ENCODE measurements around the gene EMILIN1.

Gene EMILIN1

DNA sequence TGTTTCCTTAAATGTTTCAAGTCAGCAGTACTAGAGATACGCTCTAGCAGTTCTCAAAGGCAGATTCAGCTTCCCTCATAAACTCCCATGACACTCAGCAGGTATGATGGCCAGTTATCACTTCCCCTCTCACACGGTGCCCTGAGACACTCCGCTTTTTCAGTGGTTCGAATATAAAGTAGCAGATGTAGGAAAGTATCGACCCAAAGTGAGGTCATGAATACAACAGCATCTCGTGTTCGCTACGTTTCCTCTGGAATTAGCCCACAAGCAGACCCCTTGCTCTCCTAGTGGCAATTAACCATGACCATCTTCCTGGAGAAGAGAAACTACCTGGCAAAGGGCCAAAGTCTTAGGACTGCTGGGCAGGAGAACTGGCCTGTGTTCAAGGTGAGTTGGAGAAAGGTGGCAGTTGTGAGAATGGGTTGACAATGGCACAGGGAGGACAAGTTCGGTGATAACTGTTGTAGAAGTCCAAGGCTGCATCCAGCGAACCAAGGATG is 36.2 kb upstream of the EMILIN1 start:
- Histone ChIP-seq H3K9ac (ENCODE audit: low read depth, low read length) (no peak overlapping the region), H3K4me1 (ENCODE audit: control insufficient read depth, insufficient read depth, low read length) (no peaks in the 10 kb centered on the region), H3K4me3 (ENCODE audit: low read depth, low read length) (no peak overlapping the region), H3K9me3 (ENCODE audit: control insufficient read depth, insufficient read depth, low read length) (no peaks in the 10 kb centered on the region), H3K27ac (ENCODE audit: low read depth, low read length) (no peak overlapping the region), H3K27me3 (ENCODE audit: control insufficient read depth, insufficient read depth, low read length) (no peaks in the 10 kb centered on the region), H3K36me3 (ENCODE audit: control insufficient read depth, insufficient read depth, low read length) (peaks cover 59% of the 10 kb centered on the region)

DNA sequence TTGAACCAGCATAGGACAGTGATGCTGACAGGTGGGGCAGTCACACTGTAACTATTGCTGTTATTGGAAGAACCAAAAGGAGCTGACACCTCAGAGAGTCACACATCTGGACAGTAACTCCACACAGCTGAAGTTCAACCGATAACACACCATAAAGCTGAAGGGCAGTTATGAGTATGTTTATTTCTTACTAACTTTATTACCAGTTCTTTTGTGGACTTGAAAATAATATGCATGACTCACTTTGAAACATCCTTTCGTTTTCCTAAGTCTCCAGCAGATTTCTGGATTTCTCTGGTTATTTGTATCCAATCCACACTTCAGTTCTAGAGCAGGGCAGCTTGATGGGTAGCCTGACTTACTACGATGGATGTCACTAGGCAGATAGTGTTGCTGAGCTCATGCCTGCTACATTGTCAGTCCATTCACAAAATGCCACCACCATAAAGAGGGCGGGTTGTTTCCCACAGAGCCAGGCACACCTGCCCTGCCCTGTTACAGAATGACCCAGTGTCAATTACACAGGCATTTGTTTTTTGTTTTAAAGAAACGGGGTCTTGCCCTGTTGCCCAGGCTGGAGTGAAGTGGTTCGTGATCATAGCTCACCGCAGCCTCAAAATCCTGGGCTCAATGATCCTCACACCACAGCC is 35.3 kb upstream of the EMILIN1 start:
- H3K27ac ChIP-seq (ENCODE audit: low read depth, low read length): no peak overlapping the region
- peaks cover 50% of the 10 kb centered on the region for H3K36me3 ChIP-seq (ENCODE audit: control insufficient read depth, insufficient read depth, low read length)
- H3K27me3 ChIP-seq (ENCODE audit: control insufficient read depth, insufficient read depth, low read length): no peaks in the 10 kb centered on the region
- no peaks in the 10 kb centered on the region for H3K9me3 ChIP-seq (ENCODE audit: control insufficient read depth, insufficient read depth, low read length)
- no peak overlapping the region for H3K9ac ChIP-seq (ENCODE audit: low read depth, low read length)
- no peak overlapping the region for H3K4me3 ChIP-seq (ENCODE audit: low read depth, low read length)
- no peaks in the 10 kb centered on the region for H3K4me1 ChIP-seq (ENCODE audit: control insufficient read depth, insufficient read depth, low read length)

GRCh38 chr2:27049422-27050280 is 28.8 kb upstream of the EMILIN1 start:
- H3K4me3 ChIP-seq (ENCODE audit: low read depth, low read length): peak overlapping the region; percentile 82
- H3K9ac ChIP-seq (ENCODE audit: low read depth, low read length): peak overlapping the region; percentile 58
- H3K36me3 ChIP-seq (ENCODE audit: control insufficient read depth, insufficient read depth, low read length): peaks cover 16% of the 10 kb centered on the region
- peaks cover 4% of the 10 kb centered on the region; the same call in 1 of the 2 replicates for H3K4me1 ChIP-seq (ENCODE audit: control insufficient read depth, insufficient read depth, low read length)
- peak overlapping the region; percentile 79 for H3K27ac ChIP-seq (ENCODE audit: low read depth, low read length)
- no peaks in the 10 kb centered on the region for H3K27me3 ChIP-seq (ENCODE audit: control insufficient read depth, insufficient read depth, low read length)
- H3K9me3 ChIP-seq (ENCODE audit: control insufficient read depth, insufficient read depth, low read length): no peaks in the 10 kb centered on the region

- peak overlapping the region; percentile 58 for H3K9ac ChIP-seq (ENCODE audit: low read depth, low read length)
- no peaks in the 10 kb centered on the region for H3K9me3 ChIP-seq (ENCODE audit: control insufficient read depth, insufficient read depth, low read length)
- peak overlapping the region; percentile 82 for H3K4me3 ChIP-seq (ENCODE audit: low read depth, low read length)
- peaks cover 4% of the 10 kb centered on the region; the same call in 1 of the 2 replicates for H3K4me1 ChIP-seq (ENCODE audit: control insufficient read depth, insufficient read depth, low read length)
- H3K27ac ChIP-seq (ENCODE audit: low read depth, low read length): peak overlapping the region; percentile 80
- H3K36me3 ChIP-seq (ENCODE audit: control insufficient read depth, insufficient read depth, low read length): peaks cover 24% of the 10 kb centered on the region
- H3K27me3 ChIP-seq (ENCODE audit: control insufficient read depth, insufficient read depth, low read length): no peaks in the 10 kb centered on the region
Observed at GRCh38 chr2:27050281-27050995, 28.0 kb upstream of the EMILIN1 start.

DNA sequence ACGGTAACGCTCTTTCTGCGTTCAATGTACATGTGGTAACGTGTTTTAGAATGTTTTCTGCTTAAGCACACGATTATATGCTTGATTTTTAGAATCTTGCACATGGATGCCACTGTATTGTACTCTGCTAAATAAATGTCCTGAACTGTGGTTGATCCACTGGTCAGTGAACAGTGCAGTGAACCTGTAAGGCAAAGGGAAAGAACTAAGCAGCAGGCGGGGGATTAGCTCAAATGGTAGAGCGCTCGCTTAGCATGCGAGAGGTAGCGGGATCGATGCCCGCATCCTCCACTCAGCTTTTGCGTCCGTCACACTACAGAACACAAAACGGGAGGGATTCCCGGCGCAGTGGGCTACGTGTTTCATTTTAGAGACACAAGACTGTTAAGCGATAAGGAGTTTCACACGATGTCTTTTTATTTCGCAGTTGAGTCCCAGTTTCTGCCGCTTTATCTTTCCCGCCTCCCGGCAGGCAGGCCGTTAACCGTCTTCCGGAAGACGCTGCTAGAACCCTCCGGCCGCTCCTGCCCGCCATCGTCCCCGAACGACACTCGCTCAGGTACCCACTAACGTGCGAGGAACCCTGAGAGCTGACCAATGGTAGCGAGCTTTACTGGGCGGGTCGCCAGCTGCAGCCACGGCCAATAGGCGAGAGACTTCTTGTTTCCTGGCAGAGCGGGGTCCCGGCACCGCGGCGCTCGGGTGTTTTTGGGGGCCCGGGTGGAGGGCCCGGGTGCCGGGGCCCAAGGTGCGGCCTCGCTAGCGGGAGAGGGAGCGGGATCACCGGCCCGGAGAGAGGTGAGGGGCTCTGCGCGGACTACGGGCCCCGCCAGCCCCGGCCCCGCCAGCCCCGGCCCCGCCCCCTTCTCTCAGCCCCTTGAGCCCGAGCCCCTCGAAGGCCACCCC is 27.2 kb upstream of the EMILIN1 start, which contains the start of gene AGBL5:
AGBL5 (plus strand) TSS at position 673 of the 906 bp plus-strand sequence. CDS start 1,291 bp downstream, outside the sequence.
- Histone ChIP-seq H3K4me1 (ENCODE audit: control insufficient read depth, insufficient read depth, low read length) (peaks cover 4% of the 10 kb centered on the region; the same call in 1 of the 2 replicates), H3K36me3 (ENCODE audit: control insufficient read depth, insufficient read depth, low read length) (peaks cover 32% of the 10 kb centered on the region), H3K9me3 (ENCODE audit: control insufficient read depth, insufficient read depth, low read length) (no peaks in the 10 kb centered on the region), H3K4me3 (ENCODE audit: low read depth, low read length) (peak within 1 kb of the TSS; percentile 82), H3K27me3 (ENCODE audit: control insufficient read depth, insufficient read depth, low read length) (no peaks in the 10 kb centered on the region), H3K27ac (ENCODE audit: low read depth, low read length) (peak within 1 kb of the TSS; percentile 80), H3K9ac (ENCODE audit: low read depth, low read length) (peak within 1 kb of the TSS; percentile 66)

DNA sequence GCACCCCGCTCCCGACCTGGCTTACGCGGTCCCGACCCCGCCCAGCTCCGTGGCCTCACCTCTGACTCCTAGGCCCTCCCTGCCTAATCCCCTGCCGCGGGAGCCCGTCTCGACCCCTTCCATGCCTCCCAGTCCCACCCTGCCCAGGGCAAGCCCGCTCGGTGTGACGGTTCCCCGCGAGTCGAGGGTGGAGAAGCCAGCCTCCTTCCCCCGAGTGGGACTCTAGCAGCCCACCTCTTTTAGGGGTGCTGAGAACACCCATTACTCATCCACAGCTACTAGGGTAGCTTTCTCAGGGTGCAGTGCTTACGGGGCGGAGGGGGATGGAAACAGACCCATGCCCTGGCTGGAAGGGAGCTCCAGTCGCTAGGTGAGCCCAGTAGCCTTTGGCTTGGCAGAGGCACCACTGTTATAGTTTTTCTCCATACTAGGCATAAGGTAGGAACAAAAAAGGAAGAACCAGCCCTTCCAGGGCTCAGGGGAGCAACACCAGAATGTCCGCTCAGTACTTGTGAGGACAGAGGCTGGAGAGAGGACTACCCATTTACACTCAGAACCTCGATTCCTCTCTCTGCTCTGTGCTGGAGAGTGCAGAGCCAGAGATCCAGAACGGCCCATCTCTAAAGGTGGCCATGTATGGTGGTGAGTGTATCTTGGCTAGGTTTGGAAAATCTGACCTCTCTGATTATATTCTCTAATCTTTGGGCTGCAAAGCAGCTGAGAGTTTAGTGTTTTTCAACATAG is 26.3 kb upstream of the EMILIN1 start:
- peak overlapping the region; percentile 45; the same call in 1 of the 2 replicates for H3K9ac ChIP-seq (ENCODE audit: low read depth, low read length)
- peak overlapping the region; percentile 82 for H3K4me3 ChIP-seq (ENCODE audit: low read depth, low read length)
- H3K4me1 ChIP-seq (ENCODE audit: control insufficient read depth, insufficient read depth, low read length): peaks cover 4% of the 10 kb centered on the region; the same call in 1 of the 2 replicates
- H3K36me3 ChIP-seq (ENCODE audit: control insufficient read depth, insufficient read depth, low read length): peaks cover 39% of the 10 kb centered on the region
- no peaks in the 10 kb centered on the region for H3K27me3 ChIP-seq (ENCODE audit: control insufficient read depth, insufficient read depth, low read length)
- H3K9me3 ChIP-seq (ENCODE audit: control insufficient read depth, insufficient read depth, low read length): no peaks in the 10 kb centered on the region
- H3K27ac ChIP-seq (ENCODE audit: low read depth, low read length): peak overlapping the region; percentile 33

DNA sequence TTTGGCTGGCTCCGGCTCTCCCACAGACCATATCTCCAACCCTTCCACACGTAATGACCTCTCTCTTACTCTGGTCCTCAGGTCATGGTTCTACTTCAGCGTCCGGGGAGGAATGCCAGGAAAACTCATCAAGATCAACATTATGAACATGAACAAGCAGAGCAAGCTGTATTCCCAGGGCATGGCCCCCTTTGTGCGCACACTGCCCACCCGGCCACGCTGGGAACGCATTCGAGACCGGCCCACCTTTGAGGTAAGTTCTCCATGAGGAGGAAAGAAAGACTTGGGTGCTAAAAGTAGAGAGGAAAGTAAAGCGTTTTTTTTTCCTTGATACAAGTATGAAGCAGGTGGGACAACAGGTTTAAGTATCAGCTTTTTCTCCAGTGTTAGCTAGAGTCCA is 25.1 kb upstream of the EMILIN1 start:
- no peaks in the 10 kb centered on the region for H3K9me3 ChIP-seq (ENCODE audit: control insufficient read depth, insufficient read depth, low read length)
- peaks cover 48% of the 10 kb centered on the region for H3K36me3 ChIP-seq (ENCODE audit: control insufficient read depth, insufficient read depth, low read length)
- no peak overlapping the region for H3K9ac ChIP-seq (ENCODE audit: low read depth, low read length)

DNA sequence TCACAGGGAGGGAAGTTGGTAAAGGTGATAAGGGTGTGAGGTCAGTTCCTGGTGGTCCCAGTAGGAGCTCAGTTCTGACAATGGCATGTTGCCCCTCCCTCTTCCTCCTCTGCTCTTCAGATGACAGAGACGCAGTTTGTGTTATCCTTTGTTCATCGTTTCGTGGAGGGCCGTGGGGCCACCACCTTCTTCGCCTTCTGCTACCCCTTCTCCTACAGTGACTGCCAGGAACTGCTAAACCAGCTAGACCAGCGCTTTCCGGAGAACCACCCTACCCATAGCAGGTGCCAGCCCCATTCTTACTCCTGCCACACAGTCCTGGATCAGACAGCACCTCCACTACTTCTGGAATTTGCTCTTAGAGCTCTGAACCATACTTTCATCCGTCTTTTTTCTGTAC is 24.6 kb upstream of the EMILIN1 start:
- Histone ChIP-seq H3K36me3 (ENCODE audit: control insufficient read depth, insufficient read depth, low read length) (peaks cover 53% of the 10 kb centered on the region), H3K27me3 (ENCODE audit: control insufficient read depth, insufficient read depth, low read length) (no peaks in the 10 kb centered on the region), H3K4me1 (ENCODE audit: control insufficient read depth, insufficient read depth, low read length) (peaks cover 4% of the 10 kb centered on the region; the same call in 1 of the 2 replicates), H3K4me3 (ENCODE audit: low read depth, low read length) (no peak overlapping the region), H3K9me3 (ENCODE audit: control insufficient read depth, insufficient read depth, low read length) (no peaks in the 10 kb centered on the region), H3K9ac (ENCODE audit: low read depth, low read length) (no peak overlapping the region), H3K27ac (ENCODE audit: low read depth, low read length) (no peak overlapping the region)

More for the DNA sequence above, 25.1 kb upstream of the EMILIN1 start:
- Histone ChIP-seq H3K27me3 (ENCODE audit: control insufficient read depth, insufficient read depth, low read length) (no peaks in the 10 kb centered on the region), H3K4me1 (ENCODE audit: control insufficient read depth, insufficient read depth, low read length) (peaks cover 4% of the 10 kb centered on the region; the same call in 1 of the 2 replicates), H3K4me3 (ENCODE audit: low read depth, low read length) (no peak overlapping the region), H3K27ac (ENCODE audit: low read depth, low read length) (no peak overlapping the region)

- Histone ChIP-seq H3K36me3 (ENCODE audit: control insufficient read depth, insufficient read depth, low read length) (peaks cover 62% of the 10 kb centered on the region), H3K9me3 (ENCODE audit: control insufficient read depth, insufficient read depth, low read length) (no peaks in the 10 kb centered on the region), H3K9ac (ENCODE audit: low read depth, low read length) (no peak overlapping the region), H3K4me3 (ENCODE audit: low read depth, low read length) (no peak overlapping the region), H3K4me1 (ENCODE audit: control insufficient read depth, insufficient read depth, low read length) (no peaks in the 10 kb centered on the region), H3K27me3 (ENCODE audit: control insufficient read depth, insufficient read depth, low read length) (no peaks in the 10 kb centered on the region), H3K27ac (ENCODE audit: low read depth, low read length) (no peak overlapping the region)
Observed at GRCh38 chr2:27054721-27055120, 23.7 kb upstream of the EMILIN1 start.

Data from HUES48 (cell line).